Gastrocnemius medialis (tissue), 4 donors: ENCODE measurements around the gene ERICH3.

Source experiments
- POLR2A ChIP-seq, 2 donors: fragments of 450-650 bp; IDR thresholded peaks; one replicate each; pipeline ENCODE4 v1.6.1; 2017; ENCODE audit warnings: antibody characterized with exemption in 2 of 2, mild to moderate bottlenecking in 2 of 2, moderate library complexity in 2 of 2
- TF ChIP-seq, protein P1 (sequence below), 5 experiments: fragments of 450-650 bp in 3 of 5; fragments of 200-600 bp in 2 of 5; sonication (generic) in 2 of 5; IDR thresholded peaks in 4 of 5; conservative IDR thresholded peaks in 1 of 5; 1 replicate in 4 of 5; 2 replicates in 1 of 5; pipeline ENCODE4 v1.5.1; 2016 to 2019; ENCODE audit warnings: antibody characterized with exemption in 5 of 5, mild to moderate bottlenecking in 3 of 5, moderate library complexity in 3 of 5

DNA sequence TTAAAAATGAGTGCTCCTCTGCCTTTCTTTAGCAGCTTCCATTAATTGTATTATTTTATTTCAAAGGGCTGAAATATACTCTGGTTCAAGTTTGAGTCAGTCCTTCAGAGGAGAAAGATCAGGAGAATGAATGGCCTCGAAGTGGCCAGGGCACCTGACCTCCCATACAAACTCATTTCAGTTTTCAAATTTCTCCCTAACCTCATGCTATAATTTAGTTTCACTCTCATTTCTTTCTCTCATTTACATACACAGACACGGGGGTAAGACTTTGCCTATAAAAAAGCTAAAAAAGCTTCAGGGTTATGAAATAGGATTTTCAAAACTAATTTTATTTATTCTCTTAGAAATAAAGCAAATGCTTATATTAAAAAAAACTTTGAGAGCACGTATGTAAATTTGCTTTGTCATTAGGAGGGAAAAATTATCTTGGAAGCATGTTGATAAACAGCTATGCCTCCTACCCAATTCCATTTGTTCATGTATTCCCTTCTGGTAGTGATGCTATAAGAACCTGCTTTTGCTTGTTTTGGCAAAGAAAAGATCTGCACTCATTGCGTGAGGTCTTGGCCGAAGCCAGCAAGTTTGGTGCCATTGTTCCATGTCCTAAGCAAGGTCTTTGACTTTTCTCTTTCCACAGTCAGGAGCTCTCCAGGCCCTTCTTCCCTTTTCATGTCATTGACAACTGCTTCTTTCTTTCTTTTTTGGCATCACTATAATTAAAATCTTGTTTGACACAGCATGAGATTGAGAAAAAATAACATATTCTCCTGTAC lies 80.8 kb downstream of the ERICH3 start:
- TF ChIP-seq, protein P1, sequence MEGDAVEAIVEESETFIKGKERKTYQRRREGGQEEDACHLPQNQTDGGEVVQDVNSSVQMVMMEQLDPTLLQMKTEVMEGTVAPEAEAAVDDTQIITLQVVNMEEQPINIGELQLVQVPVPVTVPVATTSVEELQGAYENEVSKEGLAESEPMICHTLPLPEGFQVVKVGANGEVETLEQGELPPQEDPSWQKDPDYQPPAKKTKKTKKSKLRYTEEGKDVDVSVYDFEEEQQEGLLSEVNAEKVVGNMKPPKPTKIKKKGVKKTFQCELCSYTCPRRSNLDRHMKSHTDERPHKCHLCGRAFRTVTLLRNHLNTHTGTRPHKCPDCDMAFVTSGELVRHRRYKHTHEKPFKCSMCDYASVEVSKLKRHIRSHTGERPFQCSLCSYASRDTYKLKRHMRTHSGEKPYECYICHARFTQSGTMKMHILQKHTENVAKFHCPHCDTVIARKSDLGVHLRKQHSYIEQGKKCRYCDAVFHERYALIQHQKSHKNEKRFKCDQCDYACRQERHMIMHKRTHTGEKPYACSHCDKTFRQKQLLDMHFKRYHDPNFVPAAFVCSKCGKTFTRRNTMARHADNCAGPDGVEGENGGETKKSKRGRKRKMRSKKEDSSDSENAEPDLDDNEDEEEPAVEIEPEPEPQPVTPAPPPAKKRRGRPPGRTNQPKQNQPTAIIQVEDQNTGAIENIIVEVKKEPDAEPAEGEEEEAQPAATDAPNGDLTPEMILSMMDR (IDR thresholded peaks at IDR 0.05 in 4 of 5, conservative IDR thresholded peaks at IDR 0.05 in 1 of 5) = no peak
- no peak for TF ChIP-seq POLR2A (IDR thresholded peaks at IDR 0.05)
